Fibroblast of skin of left biceps (primary cell): ENCODE data around the gene VPS37C.
"Not testable (repeated sequence)": the region's sequence is repeated elsewhere in the genome, so short reads cannot be mapped to it uniquely, and the experiment has no call there.

Experiments used
- DNase-seq, 2 experiments: peaks; one replicate each; pipeline ENCODE4 v3.0.0-alpha.2; 2013; ENCODE audit warnings: low read depth in 2 of 2

The VPS37C gene

DNA sequence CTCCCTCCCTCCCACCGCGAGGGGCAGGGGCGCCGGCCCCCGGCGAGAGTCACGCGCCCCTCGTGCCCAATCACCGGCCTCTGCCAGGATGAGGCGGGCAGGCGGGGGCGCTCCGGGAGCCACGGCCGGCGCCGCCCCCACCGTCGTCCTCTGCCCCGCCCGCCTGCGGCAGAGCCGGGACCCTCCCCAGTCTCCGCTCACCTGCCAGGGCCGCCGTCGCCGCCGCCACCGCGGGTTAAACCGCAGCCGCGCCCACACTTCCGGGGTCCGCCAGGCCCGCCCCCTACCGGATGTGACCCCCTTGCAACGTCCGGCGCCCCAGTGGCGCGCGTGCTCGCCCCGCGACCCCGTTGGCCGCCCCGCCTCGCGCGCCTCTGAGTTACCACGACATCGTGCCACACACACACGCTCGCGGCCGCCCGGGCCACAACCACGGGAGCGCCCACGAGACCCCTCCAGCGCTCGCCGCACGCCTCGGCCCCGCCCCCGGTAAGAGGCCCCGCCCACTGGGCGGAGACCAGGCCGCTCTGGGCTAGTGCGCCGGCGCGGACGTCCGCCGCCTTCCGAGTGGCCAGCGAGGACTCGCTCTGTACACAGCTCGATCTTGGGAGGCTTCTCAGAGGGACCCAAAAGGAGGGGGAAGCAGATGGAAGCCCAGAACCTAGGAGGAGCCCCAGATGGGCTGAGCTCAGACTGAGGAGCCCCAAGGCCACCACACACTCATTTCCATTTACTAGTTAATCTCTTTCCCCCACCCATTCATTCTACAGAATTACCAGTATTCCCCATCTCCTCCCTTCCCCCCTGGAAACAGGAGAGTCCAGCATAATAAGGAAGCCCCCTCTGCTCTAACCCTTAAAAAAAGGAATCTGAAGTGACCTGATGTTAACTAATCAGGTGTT is at the start of gene VPS37C:
Gene VPS37C (minus strand): TSS at position 237 of the 902 bp plus-strand sequence. CDS start 22,597 bp downstream, outside the sequence.
- DNase-seq = peak; percentile 62 to 66

DNA sequence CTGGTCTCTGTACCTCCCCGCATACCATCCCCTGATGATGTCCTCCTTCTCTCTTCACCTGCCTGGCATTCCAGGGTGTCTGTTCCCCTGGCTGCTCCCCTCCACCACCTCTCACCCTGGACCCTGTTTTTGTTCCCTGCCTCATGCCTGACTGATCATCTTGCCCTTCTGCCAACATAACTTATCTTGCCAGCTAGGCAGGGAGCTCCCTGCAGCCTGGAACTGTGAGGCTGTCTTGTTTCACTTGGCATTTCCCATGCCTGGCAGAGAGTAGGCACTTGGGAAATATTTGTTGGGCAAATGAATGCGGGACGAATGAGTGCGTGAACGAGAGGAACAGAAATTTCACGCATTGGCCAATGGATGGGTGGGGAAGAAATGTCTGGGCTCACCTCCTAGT is 49.4 kb upstream of the VPS37C start:
- not testable (repeated sequence) for DNase-seq

DNA sequence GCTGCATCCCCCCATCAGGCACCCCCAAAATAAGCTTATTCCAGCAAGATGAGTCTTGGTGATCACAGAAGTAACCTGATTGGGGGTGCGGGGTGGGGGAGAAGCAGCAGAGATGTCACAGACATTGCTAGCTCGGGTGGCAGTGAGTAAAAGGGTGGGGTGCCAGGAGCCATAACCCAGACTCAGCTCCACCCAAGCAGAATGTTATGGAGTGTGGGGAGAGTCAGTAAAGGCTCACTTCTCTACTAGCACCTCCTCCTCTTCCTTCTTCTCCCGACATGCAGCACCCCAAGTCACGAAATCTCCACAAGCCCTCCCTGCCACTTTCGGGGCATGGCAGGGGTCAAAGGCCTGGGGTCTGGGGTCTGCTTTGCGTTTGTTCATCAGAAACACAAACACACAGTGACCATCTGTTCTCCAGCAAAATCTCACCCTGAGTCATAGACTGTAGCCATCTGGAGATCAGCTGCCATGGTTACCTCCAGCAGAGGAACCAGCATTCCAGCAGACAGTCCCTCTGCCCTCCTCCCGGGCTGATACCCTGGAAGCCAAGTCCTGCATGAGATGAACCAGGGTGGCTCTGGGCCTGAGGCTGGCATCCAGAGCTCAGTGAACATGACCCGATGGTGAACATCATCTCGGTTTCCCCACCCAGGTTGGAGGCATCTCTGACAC is 46.5 kb upstream of the VPS37C start:
- not testable (repeated sequence) for DNase-seq

DNA sequence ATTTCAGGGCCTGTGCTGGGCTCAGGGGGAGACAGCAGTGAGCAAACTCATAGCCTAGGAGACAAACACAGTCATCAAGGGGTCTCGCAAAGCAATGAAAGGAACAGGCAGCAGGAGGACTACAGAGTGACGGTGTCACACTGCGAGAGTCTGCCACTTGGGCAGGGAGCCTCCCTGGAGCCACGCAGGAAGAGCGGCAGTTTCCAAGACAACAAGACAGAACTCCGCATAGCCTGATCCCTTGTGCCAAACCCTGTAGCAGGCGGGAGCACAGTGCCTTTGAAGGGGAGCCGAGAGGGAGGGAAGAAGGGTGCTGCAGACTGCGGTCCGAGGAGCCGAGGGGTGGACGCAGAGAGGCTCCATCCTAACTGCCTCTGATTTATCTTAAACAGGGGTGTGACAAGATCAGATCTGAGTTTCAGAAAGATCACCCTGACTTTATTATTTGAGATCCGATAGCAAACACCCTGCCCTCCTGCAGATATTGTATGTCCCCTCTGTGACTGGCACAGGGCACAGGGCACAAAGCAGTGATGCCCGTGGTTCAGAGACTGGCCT is 43.4 kb upstream of the VPS37C start:
- not testable (repeated sequence) for DNase-seq

DNA sequence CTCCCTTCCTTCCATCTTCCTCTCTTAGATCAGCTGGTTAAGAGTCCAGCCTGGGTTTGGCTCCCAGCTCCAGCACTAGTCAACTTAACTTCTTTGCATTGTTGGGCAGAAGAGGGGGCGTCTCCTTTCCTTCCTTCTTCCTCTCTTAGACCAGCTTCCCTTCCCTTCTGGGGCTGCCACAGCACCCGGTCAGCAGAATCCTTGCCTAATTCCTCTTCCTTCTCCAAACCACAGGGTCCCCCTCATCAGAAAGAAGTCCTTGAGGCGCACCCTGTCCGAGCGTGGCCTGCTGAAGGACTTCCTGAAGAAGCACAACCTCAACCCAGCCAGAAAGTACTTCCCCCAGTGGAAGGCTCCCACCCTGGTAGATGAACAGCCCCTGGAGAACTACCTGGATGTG is 42.6 kb upstream of the VPS37C start:
- DNase-seq = not testable (repeated sequence)

DNA sequence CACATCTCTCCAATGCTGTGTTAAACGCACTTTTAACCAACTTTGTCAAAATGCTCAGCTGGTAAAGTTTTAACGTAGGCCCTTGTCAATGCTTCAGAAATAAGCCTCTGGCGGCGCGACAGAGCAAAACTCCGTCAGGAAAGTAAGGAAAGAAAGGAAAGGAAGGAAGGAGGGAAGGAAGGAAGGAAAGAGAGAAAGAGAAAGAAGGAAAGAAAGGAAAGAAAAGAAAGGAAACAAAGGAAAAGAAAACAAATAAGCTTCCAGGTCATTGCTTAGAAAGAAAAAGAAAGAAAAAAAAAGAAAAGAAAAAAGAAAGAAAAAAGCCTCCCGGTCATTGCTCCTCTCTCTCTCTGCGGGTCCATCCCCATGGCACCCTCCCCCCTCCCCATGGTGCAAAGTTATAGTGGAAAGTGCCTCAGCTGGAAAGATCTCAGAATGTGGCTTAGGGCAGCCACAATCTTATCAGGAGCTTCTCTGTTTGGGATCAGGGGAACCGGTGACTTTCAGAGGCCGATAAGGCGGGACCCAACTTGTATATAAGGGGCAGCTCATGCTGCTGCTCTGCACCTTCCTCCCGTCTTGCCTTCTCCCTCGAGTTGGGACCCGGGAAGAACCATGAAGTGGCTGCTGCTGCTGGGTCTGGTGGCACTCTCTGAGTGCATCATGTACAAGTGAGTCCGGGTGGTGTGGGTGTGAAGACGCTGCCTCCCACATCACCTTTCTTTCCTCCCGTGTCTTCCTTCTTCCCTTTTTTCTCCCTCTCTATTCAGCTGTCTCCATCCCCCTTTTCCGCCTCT is 41.9 kb upstream of the VPS37C start, which contains the start of gene PGA3:
Gene PGA3 (plus strand): TSS at position 566 of the 797 bp plus-strand sequence. CDS start 50 bp downstream, at position 616.
- DNase-seq = not testable (repeated sequence)

DNA sequence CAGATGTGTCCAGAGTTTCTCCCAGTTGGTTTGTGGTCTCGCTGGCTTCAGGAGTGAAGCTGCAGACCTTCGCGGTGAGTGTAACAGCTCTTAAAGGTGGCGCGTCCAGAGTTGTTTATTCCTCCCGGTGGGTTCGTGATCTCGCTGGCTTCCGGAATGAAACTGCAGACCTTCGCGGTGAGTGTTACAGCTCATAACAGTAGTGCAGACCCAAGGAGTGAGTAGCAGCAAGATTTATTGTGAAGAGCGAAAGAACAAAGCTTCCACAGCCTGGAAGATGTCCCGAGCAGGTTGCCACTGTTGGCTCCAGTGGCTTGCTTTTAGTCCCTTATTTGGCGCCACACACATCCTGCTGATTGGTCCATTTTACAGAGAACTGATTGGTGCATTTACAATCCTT is 40.2 kb upstream of the VPS37C start:
- DNase-seq = no peak

DNA sequence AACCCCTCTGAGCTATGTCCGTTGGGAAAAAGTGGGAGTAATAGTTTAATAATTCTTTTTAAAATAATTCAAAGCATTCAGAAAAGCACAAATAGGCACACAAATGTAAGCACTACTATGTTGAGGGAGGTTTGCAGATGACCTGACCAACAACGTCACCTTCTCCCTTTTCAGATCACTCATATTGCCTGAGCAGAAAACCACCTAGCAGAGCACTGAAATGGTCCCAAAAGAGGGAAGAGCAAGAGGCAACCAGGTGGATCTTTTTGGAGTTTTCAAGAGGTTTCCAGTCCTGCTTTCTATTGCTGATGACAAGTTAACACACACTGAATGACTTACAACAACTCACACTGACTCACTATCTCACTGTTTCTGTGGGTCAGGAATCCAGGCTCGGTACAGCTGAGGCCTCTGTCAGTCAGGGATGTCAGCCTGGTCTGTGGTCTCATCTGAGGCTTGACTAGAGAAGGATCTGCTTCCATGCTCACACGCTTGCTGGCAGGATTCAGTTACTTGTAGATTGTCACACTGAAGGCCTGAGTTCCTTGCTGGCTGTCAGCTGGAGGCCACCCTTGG is 37.8 kb upstream of the VPS37C start:
- DNase-seq = no peak

DNA sequence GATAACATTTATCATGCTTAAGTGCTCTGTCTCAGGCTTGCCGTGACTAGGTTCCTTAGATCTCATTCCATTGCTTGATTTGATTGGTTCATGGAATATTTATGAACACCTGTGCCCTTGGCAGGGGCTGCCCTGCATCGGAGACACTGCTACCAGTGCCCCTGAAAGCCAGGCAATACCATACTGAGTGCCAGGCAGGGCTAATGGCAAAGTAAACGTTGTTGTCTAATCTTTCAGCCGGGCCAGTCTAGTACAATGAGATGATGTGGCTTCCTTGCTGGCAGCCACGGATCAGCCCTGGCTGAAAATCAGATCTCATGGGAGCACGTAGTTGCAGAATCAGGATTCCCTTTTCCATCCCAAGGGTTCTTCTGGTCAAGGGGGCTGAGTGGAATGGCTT is 37.1 kb upstream of the VPS37C start:
- no peak for DNase-seq

DNA sequence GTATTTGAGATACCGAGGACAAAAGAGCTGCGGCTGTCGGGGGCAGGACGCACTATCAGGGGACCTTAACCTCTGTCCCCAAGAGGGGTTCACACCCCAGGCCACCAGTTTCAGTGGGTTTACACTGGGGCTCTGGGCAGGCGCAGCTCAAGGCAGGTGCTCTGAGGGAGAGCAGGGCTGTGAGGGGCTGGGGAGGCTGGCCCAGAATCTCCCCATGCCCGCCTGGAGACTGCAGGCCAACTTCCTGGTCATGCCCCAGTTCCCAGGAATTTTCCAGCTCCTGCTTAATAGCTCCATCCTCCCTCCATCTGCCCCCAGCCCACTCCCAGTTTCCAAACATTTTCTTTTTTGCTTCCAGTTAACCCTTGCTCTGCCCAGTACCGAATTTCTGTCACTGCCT is 34.5 kb upstream of the VPS37C start:
- no peak for DNase-seq

DNA sequence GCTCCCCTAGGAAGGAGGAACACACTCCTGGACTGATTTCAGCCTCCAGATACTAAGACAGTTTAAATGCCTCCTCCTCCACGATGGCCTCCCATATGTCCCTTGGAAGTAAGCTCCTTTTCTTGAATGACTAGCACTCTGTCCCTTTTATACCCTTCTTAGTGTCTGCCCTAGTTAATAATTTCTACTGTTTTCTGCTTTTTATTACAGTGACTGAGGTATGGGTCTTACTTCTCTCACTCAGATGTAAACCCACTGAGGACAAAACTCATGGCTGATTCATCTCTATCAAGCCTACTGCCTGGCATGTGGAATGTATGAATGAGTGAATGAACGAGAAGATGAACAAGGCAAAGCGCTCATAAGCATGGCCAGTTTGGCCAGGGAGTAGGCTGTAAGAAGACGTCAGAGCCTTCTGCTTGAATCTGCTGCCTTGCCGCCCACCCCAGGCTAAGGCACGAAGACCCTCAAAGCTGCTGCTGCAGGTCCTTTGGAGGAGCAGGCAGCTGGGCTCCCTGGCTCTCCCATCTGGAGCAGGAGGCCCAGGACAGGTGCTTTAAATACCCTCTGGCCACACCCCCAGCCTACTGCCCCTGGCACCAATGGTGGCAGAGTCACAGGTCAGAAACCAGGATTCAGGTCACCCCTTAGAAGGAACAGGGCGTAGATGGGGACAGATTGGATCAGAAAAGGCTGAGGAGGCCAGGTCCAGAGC is 33.9 kb upstream of the VPS37C start:
- no peak for DNase-seq

DNA sequence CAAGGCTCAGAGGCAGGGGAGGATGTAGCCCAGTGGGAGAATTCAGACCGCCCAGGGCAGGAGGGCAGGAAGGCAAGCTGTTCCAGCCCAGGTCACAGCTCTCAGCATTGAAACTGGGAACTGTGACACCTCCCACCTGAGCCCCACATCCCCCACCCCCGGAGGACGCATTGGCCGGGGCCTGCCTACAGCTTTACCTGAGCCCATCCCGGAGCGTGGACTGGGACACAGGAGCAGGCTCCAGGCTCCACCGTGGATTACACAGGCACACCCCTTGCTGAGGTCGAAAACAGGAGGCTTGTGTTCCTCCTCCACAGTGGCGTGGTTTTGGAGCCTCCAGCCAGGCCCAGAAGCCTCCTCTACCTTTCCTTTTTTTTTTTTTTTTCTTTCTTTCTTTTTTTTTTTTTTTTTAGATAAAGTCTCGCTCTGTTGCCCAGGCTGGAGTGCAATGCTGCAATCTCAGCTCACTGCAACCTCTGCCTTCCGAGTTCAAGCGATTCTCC is 33.0 kb upstream of the VPS37C start:
- DNase-seq = no peak

DNA sequence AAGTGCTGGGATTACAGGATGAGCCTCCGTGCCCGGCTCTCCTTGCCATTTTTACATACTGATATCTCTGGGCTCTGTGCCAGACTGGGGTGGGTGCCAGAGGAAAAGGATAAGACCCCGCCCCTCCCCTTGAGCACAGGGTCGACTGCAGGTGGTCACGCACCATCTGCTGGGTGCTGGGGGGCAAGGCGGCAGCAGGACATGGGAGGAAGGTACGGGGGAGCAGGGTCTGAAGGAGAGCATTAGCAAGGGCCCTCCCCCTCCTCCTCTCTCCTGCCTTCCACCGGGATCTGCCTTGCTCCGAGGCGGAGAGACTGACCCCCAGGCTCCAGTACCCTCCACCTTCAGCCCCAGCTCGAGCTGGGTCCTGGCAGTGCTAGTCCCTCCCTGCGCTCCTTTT is 32.4 kb upstream of the VPS37C start:
- DNase-seq = no peak

DNA sequence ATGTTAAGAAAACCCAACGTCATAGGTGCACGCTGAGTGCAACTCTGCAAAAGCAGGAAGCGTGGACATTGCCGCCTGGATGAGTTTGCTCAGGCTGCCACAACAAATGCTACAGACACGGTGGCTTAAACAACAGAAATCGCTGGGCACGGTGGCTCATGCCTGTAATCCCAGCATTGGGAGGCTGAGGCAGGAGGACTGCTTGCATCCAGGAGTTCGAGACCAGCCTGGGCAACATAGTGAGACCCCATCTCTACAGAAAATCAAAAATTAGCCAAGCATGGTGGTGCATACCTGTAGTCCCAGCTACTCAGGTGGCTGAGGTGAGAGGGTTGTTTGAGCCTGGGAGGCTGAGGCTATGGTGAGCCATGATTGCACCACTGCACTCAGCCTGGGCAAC is 28.7 kb upstream of the VPS37C start:
- DNase-seq = no peak

DNA sequence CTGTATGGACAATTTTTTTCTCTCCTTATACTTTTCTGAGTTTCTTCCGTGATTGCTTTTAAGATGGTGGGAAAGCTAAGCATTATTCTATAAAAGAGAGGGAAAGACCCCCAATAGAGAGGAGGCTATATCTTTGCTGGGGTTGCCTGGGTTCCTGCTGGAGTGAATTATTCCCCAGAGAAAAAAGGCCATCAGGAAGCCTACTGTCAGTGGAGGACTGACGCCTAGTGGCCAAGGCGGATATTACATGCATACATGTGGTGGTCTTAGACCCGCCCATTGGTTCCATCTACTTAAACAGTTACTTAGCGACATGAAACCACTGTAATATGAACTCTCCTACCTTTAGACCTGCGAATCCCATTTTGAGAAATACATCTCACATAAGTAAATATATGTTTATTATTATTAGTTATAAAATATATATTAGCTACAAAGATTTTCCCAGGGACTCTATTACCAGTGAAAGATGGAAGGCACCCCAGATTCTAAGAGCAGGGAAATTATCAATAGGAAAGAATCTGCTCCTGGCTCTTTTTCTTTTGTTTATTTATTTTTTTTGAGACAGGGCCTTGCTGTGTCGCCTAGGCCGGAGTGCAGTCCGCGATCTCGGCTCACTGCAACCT is 26.4 kb upstream of the VPS37C start:
- DNase-seq = peak; percentile 25 to 35

DNA sequence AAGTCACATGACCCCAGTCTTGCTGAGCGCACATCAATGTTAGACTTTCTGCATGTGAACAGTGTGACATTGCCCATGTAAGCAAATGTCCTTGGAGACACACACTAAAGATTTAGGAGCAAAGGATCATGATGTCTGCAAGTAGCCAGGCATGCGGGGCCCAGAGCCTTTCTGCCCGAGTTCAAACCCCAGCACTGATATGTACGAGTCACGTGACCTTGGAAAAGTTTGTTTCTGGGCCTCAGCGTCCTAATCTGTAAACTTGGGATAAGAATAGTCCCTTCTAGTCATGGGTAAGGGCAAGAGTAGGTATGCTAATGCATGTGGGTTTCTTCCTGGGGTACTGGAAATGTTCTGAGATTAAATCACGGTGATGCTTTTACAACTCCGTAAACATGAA is 25.3 kb upstream of the VPS37C start:
- DNase-seq = no peak

DNA sequence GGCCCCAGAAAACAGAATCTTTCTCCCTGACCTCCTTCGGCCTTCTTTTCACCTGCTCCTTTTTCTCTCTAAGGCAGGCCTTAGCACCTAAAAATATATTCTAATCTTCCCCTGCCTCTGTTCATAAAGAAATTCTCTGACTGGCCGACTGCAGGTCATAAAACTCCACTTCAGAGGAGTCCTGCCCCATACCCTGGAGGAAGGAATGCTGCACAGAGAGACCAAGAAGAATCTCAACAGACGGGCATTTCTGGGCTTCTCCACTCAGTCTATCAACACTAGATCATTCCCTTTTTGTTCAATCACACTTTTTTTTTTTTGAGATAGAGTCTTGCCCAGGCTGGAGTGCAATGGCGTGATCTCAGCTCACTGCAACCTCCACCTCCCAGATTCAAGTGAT is 22.4 kb upstream of the VPS37C start:
- DNase-seq = no peak

DNA sequence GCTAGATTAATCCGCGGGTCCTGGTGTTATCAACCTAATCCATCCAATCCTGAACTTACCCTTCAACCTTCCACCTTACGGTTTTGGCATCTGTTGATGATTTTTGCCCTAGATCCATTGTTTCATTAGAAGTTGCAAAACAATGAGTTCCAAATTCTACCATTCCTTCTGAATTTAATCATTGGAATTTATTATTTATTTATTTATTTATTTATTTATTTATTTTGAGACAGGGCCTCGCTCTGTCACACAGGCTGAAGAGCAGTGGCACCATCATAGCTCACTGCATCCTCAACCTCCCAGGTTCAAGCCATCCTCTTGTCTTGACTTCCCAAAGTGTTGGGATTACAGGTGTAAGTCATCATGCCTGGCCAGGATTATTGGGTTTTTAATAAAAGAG is 20.3 kb upstream of the VPS37C start:
- DNase-seq = no peak

DNA sequence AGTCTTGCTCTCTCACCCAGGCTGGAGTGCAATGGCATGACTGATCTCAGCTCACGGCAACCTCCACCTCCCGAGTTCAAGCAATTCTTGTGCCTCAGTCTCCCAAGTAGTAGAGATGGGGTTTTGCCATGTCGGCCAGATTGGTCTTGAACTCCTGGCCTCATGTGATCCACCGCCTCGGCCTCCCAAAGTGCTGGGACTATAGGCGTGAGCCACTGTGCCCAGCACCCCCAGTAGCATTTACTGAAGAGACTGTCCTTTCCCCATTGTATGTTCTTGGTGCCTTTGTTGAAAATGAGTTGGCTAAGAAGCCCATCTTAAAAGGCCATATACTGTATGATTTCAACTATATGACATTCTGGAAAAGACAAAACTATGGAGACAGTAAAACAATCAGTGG is 19.0 kb upstream of the VPS37C start:
- DNase-seq = not testable (repeated sequence)

DNA sequence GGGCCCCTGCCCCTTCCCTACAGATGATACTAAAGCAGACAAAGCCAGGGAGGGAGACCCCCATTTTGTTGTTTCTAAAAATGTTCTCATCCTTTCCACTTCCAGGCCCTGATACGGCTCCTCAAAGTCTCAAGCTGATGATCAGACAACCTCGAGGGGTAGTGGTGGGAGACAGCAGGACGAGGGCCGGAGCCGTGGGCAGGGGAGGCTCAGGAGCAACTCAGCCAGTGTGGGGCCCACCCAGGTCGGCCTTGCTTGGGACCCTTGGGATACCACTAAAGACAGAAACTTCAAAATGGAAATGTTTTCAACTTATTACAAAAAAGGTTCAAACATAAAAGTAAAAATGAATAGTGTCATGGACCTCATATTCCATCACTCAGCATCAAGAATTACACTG is 15.2 kb upstream of the VPS37C start:
- DNase-seq = no peak
